GM21526 (cell line): ENCODE measurements around the gene HSP90AB1.

Experiments
- ATAC-seq: cut with Tn5 transposase; IDR thresholded peaks from one replicate; pipeline ENCODE4 v1.9.1; 2021; ENCODE audit warnings: moderate library complexity; ENCODE audit not compliant: unreplicated experiment, low FRiP score

Gene HSP90AB1

GRCh38 chr6:44253307-44254101 is 6.6 kb downstream of the HSP90AB1 start:
- no peak for ATAC-seq

DNA sequence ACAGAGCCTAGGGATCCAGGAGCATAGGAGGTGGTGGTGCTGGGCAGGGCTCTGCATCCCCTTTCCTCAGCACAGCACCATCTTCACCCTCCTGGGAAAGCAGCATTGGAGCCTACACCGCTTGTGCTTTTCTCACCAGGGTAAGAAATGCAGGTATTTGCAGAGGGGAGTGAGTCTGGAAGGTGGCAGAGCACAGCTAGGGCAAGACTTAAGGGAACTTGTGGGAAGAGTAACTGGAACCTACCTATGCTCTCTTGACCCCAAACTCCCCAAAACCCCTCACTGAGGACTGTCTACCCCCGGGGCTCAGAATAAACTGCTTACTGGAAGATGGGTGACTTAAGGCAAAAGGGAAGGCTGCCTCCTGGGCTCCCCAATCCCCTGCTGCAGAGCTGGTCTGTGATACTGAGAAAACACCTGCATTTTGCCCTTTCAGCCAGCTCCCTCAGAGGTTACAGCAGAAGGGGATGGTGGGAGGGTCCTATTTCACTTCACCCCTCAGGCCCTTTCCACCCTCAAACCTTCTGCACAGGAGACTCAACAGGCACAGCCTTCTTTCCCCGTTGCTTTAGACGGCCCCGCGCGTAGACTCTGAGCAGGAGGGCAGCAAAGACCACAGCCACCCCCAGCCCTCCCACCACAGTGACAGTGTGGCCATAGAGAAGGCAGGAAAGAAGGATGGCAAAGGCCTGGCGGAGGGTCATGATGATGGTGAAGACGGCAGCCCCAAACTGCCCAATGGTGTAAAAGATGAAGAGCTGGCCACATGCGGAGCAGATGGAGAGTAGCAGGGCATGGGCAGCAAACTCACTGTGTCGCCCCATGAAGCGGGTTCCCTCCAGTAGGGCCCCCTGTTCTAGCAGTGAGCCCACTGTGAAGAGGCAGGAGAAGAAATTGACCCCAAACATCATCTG is 7.5 kb downstream of the HSP90AB1 start:
- no peak for ATAC-seq

DNA sequence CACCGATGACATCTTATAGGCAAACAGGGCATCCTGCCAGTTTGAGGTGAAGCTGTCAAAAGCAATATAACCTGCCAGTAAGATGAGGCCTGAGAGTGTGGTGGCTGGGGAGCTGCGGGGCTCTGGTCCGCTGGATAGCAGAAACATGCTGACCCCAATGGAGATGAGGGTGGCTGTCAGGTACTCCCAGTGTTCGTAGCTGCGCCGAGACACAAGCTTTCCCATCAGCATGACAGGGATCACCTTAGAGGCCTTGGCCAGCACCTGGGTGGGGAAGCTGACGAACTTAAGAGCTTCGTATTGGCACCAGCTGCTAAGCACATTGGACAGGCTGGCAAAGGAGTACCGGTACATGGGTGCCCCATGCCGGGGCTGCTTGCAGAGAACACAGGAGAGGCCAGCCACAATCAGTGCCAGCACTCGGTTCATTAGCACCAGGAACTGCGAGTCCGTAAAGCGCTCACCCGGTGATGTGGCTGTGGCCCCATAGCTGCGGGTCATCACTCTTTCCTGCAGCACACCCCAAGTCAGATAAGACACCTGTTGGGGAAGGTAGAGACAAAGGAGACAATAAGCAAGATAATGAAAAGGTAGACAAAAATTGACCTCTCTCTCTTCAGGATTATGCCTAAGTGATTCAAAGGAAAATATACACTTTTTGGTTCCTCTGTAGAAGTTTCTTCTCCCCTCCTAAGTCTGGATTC is 8.4 kb downstream of the HSP90AB1 start:
- no peak for ATAC-seq

- no peak for ATAC-seq
Measured at GRCh38 chr6:44255871-44256774, 9.2 kb downstream of the HSP90AB1 start.

DNA sequence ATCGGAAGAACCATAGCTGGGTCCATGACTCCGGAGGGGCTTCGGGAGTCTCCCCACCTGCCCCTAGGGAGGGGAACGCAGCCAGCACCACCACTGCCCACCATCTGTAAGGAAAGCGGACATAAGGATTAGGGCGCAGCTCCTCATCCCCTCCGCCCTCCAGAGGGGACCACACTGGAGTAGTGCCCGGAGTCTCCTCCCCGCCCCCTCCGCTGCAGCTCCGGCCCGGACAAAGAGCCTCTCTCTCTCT is 9.8 kb downstream of the HSP90AB1 start:
- ATAC-seq: no peak

DNA sequence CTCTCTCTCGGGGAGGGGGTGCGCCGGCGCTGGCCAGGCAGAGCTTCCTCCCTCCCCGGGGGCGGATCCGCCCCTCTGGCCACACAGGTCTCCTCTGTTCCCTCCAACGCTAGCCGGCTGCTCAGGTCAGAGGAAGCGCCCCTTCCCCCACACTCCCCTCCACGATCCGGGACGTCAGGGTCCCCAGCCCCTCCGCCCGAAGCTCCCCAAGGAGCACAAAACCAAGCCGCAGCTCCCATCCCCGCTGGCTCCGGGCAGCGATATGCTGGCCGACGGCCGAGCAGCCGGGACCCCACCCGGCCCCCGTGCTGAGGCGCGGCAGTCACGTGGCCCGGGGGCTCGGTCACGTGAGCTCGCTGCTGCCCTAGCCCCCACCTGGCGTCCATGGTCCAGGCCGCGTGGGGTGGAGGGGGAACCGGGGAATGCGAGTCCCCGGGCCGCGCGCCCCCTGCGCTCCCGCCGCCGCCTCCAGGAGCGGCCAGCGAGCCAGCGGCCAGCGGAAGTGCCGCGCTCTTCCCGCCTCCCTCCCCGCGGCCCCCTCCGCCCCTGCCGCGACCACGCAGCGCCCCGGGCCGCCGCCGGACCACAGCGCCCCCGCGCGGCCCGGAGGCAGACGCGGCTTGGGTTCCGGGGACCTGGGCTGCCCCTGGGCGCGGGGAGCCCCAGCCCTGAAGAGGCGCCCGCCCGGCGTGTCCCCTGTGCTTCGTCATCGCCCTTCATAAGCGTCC is 10.3 kb downstream of the HSP90AB1 start, which contains the start of gene SLC35B2:
SLC35B2 (minus strand) TSS at position 504 of the 728 bp plus-strand sequence; CDS start at position 386, 118 bp downstream.
- ATAC-seq: peak; percentile 34

DNA sequence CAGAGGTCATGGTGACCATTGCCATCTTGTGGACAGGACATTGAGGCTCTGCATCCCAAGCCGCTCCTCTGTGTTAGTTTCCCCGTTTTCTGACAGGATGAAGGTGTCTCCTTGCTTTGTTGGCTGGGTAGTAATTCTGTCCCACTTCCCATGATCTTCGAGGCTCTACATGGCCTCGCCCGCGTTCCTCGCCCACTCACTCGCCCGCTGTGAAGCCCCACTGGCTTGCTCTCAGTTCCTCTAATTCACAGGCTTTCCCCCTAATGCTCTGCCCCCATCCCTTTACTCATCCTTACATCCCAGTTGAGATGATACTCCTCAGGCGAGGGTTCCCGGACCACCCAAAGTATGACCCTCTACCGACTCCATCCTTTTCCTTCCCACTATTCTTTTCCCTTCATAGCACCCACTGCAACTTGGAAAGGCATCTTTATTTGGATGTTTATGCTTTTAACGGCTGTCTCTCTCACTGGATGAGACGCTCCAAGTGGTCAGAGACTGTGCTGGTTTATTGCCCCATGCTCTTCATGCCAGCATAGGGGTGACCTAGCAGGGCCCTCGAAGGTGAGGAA is 10.9 kb downstream of the HSP90AB1 start:
- peak; percentile 10 for ATAC-seq

- ATAC-seq: no peak
Measured at GRCh38 chr6:44258325-44258863, 11.5 kb downstream of the HSP90AB1 start.

DNA sequence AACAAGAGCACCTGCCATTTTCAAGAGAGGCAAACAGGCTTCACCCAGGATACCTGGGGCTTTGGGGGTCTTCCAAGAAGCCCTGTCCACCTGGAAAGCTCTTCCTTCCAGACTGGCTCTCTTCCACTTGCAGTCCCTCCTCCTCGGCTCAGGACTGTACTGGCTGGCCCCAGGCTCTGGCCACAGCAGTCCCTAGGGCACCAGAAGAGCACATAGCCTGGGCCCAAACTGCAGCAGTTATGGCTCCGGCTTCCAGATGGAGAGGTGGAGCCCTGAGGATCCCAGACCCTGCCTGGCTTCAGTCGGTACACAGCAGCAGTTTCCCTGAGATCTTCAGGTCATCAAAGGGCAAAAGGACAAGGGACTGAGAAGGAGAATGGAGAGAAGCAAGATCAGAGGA is 12.0 kb downstream of the HSP90AB1 start:
- ATAC-seq: no peak

DNA sequence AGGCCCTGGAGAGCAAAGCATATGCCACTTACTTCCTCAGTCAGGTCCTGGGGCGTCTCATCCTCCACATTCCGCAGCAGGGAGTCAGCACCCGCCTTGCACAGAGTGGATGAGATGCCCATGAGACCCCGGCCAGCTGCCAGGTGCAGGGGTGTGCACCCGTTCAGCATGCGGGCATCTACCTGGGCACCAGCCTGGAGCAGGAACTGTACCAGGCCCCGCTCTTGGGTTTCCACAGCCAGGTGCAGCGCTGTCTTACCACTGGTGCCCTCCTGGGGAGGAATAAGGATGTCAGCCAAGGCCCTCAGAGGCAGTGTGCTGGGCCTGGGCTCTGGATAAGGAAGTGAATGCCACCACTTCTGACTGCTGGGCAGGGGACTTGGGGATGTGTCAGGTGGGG is 13.1 kb downstream of the HSP90AB1 start:
- no peak for ATAC-seq

DNA sequence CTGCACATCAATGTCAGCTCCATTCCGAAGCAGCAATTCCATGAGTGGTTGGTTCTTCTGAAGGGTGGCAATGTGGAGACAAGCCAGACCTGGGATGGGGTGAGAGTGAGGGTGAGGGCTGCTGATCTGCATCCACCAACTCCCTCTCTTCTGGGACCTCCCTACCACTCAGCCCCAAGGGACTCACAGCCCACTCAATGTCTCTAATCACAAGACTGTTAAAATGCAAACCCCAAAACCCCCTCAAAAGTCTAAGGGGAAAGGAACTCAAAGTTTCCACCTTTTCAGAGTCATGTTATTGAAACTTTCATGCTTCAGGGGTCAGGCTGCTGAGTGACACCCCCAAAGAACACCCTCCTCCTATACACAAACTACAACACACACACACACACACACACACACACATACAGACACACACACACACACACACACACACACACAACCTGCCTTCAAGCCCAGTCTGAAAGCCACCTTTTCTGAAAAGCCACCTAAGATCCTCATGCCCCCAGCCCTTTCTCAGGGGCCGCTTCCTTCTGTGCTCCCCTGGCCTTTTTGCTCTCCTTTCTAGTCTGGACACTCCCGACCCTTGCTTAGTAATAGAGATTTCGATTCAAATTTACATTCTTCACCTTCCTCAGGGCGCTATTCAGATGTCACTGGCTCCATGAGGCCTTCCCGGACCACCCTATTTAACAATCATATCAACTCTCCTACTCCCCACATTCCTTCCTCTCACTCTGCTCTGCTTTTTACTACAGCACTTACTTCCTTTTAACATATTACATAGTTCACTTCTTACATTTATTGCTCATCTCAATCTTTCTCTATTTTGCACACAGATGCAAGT is 13.8 kb downstream of the HSP90AB1 start:
- no peak for ATAC-seq

- ATAC-seq: no peak
Measured at GRCh38 chr6:44261581-44261980, 14.7 kb downstream of the HSP90AB1 start.

GRCh38 chr6:44262467-44263353 is 15.8 kb downstream of the HSP90AB1 start:
- ATAC-seq: no peak

DNA sequence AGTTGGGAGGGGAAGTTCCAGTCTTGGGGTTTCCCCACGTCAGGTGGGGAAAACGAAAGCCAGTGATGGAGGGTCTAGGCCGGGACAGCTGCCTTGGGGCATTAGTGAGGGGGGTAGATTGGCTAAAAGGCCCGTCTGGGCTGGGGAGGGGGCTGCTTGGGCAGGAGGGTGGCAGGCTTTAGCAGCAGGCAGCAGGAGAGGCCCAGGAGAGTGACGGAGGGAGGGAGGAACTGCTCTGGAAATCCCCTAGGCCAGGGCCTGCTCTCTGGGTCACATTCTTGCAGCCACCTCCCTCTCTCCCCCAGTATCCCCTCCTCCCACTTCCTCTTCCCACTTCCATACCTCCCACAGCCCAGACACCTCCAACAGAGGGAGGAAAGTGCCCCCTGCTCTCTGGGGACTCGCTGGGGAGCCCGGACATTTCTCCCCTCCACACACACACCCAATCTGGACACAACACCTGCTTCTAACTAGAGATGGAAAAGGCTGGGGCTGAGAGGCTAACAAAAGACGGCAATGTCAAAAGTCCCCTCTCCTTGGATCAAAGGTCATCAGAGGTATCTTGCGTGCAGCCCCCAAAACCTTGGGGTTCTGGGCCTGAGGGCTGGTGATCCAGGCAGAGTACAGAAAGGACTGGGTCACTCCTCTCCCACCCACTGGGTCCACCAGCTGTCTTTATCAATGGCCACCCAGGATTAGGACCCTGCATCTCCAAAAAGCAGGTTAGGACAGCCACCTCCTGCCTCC is 16.6 kb downstream of the HSP90AB1 start:
- ATAC-seq: no peak

DNA sequence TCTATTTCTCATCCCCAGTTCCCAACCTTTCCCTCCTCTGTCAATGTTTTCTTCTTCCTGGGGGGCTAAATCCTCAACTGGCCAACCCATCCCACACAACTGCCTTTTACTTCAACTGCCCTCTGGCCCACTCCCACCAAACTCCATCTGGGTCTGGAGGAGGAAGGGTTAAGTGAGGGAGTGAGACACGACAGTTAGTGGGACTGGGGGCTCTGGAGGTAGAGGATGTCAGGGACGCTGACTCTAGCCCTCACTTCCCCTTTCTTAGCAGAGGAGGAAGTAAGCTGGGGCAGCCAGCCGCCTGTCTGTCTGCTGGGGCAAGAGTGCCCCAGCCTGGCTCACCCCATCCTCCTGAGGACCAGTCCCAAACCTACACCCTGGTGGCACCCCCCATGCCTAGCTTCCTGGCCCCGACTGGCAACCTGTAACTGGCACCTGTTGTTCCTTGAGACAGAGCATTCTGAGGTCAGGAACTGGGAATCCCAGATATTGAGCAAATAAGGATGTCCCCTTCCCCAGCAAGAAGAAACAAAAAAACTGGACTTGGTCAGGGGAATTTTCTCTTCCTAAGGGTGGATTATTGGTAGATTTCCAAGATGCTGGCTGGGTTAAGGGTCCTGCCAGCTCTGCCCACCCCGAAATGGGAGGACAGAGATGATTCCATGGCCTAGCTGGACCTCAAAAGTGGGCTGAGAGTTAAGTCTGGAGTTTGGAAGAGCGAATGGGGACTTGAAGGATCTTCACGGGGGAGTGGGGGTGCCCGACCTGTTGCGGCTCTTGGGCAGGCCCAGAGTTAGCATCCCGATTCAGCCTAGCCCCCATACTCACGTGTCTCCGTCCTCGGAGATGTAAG is 17.5 kb downstream of the HSP90AB1 start:
- ATAC-seq: peak; percentile 28
